ENCODE measurements around the gene BAZ2B.

BAZ2B gene

GRCh38 chr2:159497847-159498246 lies 118.5 kb downstream of the BAZ2B start:
- H3K4me3 ChIP-seq (ENCODE audit: control insufficient read depth, low read depth, low read length): no peak overlapping the region
- no peak for DNase-seq (ENCODE audit: low read depth)
- TF ChIP-seq, protein P1, sequence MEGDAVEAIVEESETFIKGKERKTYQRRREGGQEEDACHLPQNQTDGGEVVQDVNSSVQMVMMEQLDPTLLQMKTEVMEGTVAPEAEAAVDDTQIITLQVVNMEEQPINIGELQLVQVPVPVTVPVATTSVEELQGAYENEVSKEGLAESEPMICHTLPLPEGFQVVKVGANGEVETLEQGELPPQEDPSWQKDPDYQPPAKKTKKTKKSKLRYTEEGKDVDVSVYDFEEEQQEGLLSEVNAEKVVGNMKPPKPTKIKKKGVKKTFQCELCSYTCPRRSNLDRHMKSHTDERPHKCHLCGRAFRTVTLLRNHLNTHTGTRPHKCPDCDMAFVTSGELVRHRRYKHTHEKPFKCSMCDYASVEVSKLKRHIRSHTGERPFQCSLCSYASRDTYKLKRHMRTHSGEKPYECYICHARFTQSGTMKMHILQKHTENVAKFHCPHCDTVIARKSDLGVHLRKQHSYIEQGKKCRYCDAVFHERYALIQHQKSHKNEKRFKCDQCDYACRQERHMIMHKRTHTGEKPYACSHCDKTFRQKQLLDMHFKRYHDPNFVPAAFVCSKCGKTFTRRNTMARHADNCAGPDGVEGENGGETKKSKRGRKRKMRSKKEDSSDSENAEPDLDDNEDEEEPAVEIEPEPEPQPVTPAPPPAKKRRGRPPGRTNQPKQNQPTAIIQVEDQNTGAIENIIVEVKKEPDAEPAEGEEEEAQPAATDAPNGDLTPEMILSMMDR (IDR thresholded peaks at IDR 0.05; ENCODE audit: control insufficient read depth, insufficient read depth, low read depth, low read length, missing control alignments): no peak

- peak; percentile 16 for DNase-seq (ENCODE audit: low read depth)
- no peak overlapping the region for H3K4me3 ChIP-seq (ENCODE audit: control insufficient read depth, low read depth, low read length)
- TF ChIP-seq, protein P1 (IDR thresholded peaks at IDR 0.05; ENCODE audit: control insufficient read depth, insufficient read depth, low read depth, low read length, missing control alignments): no peak
Observed at GRCh38 chr2:159497256-159497655, 119.1 kb downstream of the BAZ2B start.

- H3K4me3 ChIP-seq (ENCODE audit: control insufficient read depth, low read depth, low read length): no peak overlapping the region
- TF ChIP-seq, protein P1 (IDR thresholded peaks at IDR 0.05; ENCODE audit: control insufficient read depth, insufficient read depth, low read depth, low read length, missing control alignments): no peak
Observed at GRCh38 chr2:159489476-159489875, 126.9 kb downstream of the BAZ2B start.

DNA sequence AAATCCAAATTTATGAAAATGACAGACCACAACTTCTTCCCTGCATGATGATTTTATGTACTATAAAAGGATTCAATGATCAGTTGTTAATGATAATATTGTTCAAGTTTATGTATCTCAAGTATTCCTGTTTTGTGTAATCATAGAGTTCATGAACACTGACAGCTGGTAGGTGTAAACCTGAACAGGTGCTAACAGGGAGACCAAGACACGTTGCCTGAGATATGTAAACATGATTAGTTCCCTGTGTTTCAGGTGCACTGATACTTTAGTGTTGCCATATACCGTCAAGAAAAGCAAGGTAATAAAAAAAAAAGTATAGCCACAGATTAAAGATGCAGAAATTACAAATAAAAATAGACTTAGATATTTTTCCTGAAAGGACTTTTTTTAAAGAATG lies 131.8 kb downstream of the BAZ2B start:
- DNase-seq (ENCODE audit: low read depth): no peak
- H3K4me3 ChIP-seq (ENCODE audit: control insufficient read depth, low read depth, low read length): no peak overlapping the region
- TF ChIP-seq, protein P1 (IDR thresholded peaks at IDR 0.05; ENCODE audit: control insufficient read depth, insufficient read depth, low read depth, low read length, missing control alignments): no peak

More at GRCh38 chr2:159489476-159489875, 126.9 kb downstream of the BAZ2B start:
- DNase-seq (ENCODE audit: low read depth): no peak

DNA sequence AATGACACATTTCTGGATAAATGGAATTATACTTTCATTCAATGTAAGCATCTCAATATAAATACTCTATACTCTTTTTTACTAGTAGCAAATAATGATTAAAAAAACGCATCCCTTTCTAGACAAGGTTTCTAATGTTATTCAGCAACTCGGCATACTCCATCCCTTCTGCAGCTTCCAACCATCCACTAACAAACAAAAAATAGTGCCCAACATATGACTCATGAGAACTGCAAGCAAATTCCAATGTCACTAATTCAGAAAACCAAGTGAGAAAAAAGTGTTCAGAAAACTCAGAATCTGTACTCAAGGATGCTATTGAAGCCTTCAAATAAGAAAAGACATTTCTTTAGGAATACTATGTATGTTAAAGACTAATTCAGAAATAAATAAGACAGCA lies 140.0 kb downstream of the BAZ2B start:
- no peak overlapping the region for H3K4me3 ChIP-seq (ENCODE audit: control insufficient read depth, low read depth, low read length)
- TF ChIP-seq, protein P1 (IDR thresholded peaks at IDR 0.05; ENCODE audit: control insufficient read depth, insufficient read depth, low read depth, low read length, missing control alignments): no peak
- DNase-seq (ENCODE audit: low read depth): no peak

DNA sequence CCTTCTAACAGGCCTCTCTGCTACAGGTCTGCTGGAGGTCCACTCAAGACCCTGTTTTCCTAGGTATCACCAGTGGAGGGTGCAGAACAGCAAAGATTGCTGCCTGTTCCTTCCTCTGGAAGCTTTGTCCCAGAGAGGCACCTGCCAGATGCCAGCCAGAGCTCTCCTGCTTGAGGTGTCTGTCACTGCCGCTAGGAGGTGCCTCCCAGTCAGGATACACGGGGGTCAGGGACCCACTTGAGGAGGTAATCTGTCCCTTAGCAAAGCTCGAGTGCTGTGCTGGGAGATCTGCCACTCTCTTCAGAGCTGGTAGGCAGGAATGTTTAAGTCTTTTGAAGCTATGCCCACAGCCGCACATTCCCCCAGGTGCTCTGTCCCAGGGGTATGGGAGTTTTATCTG lies 140.6 kb downstream of the BAZ2B start:
- TF ChIP-seq, protein P1 (IDR thresholded peaks at IDR 0.05; ENCODE audit: control insufficient read depth, insufficient read depth, low read depth, low read length, missing control alignments): no peak
- no peak for DNase-seq (ENCODE audit: low read depth)
- no peak overlapping the region for H3K4me3 ChIP-seq (ENCODE audit: control insufficient read depth, low read depth, low read length)

DNA sequence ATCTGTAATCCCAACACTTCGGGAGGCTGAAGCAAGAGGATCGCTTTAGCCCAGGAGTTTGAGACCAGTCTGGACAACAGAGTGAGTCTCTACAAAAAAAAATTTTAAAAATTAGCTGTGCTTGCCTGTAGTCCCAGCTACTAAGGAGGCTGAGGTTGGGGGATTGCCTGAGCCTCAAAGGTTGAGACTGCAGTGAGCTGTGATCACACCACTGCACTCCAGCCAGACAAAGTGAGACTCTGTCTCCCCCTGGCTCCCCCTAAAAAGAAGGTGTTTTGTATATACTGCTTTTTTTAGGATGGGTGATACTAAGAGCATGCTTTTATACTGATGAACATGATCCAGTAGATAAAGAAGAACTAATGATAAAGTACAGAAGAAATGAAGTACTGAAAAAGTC lies 145.0 kb downstream of the BAZ2B start:
- DNase-seq (ENCODE audit: low read depth): no peak
- TF ChIP-seq, protein P1 (IDR thresholded peaks at IDR 0.05; ENCODE audit: control insufficient read depth, insufficient read depth, low read depth, low read length, missing control alignments): no peak
- no peak overlapping the region for H3K4me3 ChIP-seq (ENCODE audit: control insufficient read depth, low read depth, low read length)

Measured in AG09309 (cell line).